ENCODE data around the gene PSMD7.
"Not testable (repeated sequence)": the region's sequence is repeated elsewhere in the genome, so short reads cannot be mapped to it uniquely, and the experiment has no call there.

- not testable (repeated sequence) for TF ChIP-seq CEBPB (IDR thresholded peaks at IDR 0.05; ENCODE audit: low read depth, low read length); USF2 (IDR thresholded peaks at IDR 0.05; ENCODE audit: low read depth, low read length); CTCF (conservative IDR thresholded peaks at IDR 0.05; ENCODE audit: low read depth, low read length); RFX5 (IDR thresholded peaks at IDR 0.05; ENCODE audit: low read depth, low read length); CHD1 (IDR thresholded peaks at IDR 0.05; ENCODE audit: low read depth, low read length); RCOR1 (IDR thresholded peaks at IDR 0.05; ENCODE audit: insufficient replicate concordance, low read length); MXI1 (IDR thresholded peaks at IDR 0.05; ENCODE audit: borderline replicate concordance, low read depth, low read length); MAZ (IDR thresholded peaks at IDR 0.05; ENCODE audit: borderline replicate concordance, low read depth, low read length); POLR2A (IDR thresholded peaks at IDR 0.05; ENCODE audit: low read depth, low read length)
These were observed 35.9 kb downstream of the PSMD7 start for GRCh38 chr16:74332469-74332868.
